Activated naive CD4-positive, alpha-beta T cell treated with anti-CD3 and anti-CD28 coated beads, Interleukin-2, amount 50 U/mL, for 24 hours (primary cell): Measurements from ENCODE around the gene GRIA4.
A peak's percentile ranks its signal among the peaks of the same experiment; 100 is the strongest.

ENCODE experiments used
- H3K27ac Mint-ChIP-seq: one replicate; pipeline ENCODE4 v1.8.0; 2021; ENCODE audit warnings: mild to moderate bottlenecking, mixed read lengths
- H3K27me3 Mint-ChIP-seq: one replicate; pipeline ENCODE4 v1.8.0; 2021; ENCODE audit warnings: mixed read lengths
- H3K36me3 Mint-ChIP-seq: one replicate; pipeline ENCODE4 v1.8.0; 2021; ENCODE audit warnings: mixed read lengths
- H3K4me1 Mint-ChIP-seq: one replicate; pipeline ENCODE4 v1.8.0; 2021; ENCODE audit warnings: mixed read lengths
- H3K4me3 Mint-ChIP-seq: one replicate; pipeline ENCODE4 v1.8.0; 2021; ENCODE audit warnings: mild to moderate bottlenecking, mixed read lengths
- H3K9me3 Mint-ChIP-seq: one replicate; pipeline ENCODE4 v1.8.0; 2021; ENCODE audit warnings: mixed read lengths

Gene GRIA4

GRCh38 chr11:105613183-105613582, 3.3 kb downstream of the GRIA4 start:
- H3K36me3 Mint-ChIP-seq = no peaks in the 10 kb centered on the region
- no peak overlapping the region for H3K4me3 Mint-ChIP-seq
- peaks cover 29% of the 10 kb centered on the region for H3K27me3 Mint-ChIP-seq
- no peaks in the 10 kb centered on the region for H3K9me3 Mint-ChIP-seq
- H3K4me1 Mint-ChIP-seq = peaks cover 20% of the 10 kb centered on the region
- no peak overlapping the region for H3K27ac Mint-ChIP-seq

DNA sequence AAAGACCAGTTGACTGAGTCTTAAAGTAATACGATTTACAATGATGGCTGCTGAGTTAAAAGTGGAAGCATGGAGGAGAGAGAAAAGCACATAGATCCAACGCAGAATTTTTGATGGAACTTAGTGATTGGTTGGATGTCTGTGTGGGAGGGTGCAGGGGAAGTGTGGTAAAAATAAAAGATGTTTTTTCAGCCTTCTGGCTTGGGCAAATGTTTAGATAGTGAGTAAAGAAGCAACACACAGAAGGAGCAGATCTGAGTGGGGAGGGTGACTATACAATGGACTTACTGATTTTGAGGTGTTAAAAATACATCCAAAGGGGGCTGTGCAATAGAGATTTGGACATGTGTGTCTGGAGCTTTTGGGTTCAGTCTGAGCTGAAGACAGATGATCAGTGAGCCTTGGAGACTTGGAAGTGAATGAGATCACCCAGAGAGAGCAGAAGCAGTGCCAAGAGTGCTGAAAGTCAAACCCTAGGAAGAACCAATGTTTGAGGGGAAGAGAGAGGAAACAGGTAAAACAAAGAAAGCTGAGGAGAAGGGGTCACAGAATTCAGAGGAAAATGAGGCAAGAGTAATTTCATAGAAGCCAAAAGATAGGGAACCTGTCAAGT, 8.6 kb downstream of the GRIA4 start:
- Mint-ChIP-seq H3K4me1 (no peaks in the 10 kb centered on the region), H3K9me3 (no peaks in the 10 kb centered on the region), H3K4me3 (no peak overlapping the region), H3K27ac (no peak overlapping the region), H3K27me3 (peaks cover 1% of the 10 kb centered on the region), H3K36me3 (no peaks in the 10 kb centered on the region)

DNA sequence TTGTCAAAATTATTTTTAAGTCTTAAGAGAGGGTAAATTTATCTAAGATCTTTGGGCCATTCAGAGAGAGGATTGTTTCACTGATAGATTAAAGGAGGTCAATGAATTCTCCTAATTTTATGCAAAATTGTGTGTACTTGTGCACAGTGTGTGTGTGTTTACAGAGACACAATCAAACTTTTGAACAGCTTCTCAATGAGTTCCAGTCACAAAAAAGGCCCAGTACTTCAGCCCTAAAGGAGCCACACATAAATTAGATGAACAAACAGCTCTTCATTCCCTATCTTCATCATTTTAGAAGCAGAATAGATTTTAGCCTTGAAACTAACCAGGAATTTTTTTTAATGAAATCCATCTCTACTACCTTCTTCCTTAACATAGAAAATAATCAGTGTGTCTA, 9.7 kb downstream of the GRIA4 start:
- no peaks in the 10 kb centered on the region for H3K4me1 Mint-ChIP-seq
- no peaks in the 10 kb centered on the region for H3K36me3 Mint-ChIP-seq
- no peaks in the 10 kb centered on the region for H3K9me3 Mint-ChIP-seq
- H3K27me3 Mint-ChIP-seq = peaks cover 4% of the 10 kb centered on the region
- H3K27ac Mint-ChIP-seq = no peak overlapping the region
- H3K4me3 Mint-ChIP-seq = no peak overlapping the region

DNA sequence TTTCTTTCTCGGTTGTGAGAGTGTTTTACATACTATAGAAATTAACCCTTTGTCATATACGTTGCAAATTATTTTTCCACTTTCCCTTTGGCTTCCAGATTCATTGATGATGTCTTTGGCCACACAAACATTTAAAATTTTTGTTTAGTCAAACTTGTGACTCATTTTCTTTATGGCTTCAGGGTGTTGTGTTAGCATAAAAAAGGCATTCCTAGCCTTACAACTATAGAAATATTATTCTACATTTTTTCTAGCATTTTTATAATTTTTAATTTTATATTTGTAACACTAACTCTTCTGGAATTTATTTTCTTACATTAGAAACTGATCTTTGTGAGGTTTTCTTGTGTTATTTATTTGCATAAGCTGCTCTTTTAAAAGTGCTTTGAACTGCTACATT, 12.1 kb downstream of the GRIA4 start:
- Mint-ChIP-seq H3K27me3 (peaks cover 4% of the 10 kb centered on the region), H3K36me3 (no peaks in the 10 kb centered on the region), H3K4me3 (no peak overlapping the region), H3K27ac (no peak overlapping the region), H3K4me1 (no peaks in the 10 kb centered on the region), H3K9me3 (no peaks in the 10 kb centered on the region)

DNA sequence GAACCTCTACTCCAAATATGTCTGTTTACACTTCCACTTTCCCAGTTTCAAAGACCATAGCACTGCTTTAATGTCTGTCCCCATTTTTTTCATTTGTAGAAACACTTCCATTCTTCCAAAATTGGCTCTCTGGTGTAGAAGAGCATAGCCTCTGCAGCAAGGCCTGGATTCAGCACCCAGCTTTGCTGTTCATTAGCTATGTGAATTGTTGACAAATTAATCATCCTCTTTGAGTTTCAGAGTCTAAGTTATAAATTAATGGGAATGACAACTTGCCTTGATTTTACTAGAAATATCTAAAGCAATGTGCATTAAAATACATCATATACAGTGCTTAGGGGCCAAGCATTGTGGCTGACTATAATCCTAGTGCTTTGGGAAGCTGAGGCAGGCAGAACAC, 22.4 kb downstream of the GRIA4 start:
- Mint-ChIP-seq H3K27ac (no peak overlapping the region), H3K36me3 (no peaks in the 10 kb centered on the region), H3K9me3 (no peaks in the 10 kb centered on the region), H3K4me3 (no peak overlapping the region), H3K4me1 (no peaks in the 10 kb centered on the region), H3K27me3 (peaks cover 3% of the 10 kb centered on the region)

DNA sequence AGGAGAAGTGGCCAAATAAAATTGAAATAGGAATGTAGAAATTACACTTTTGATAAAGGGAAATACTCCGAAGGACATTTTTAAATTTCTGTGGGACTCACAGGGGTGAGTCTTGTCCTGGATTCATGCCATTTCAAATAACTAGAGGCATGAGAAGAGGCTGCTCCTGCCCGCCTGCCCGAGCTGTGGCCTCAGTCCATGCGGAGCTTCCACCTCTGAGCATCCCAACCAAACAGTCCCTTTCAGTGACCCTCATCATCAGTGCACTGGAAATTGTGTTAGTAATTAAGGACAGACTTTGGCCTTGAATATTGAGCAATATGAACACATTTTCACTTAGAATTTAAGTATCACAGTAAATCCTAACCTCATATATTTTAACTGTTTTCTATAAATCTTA, 25.6 kb downstream of the GRIA4 start:
- H3K27me3 Mint-ChIP-seq = peaks cover 3% of the 10 kb centered on the region
- H3K27ac Mint-ChIP-seq = no peak overlapping the region
- H3K4me1 Mint-ChIP-seq = no peaks in the 10 kb centered on the region
- H3K4me3 Mint-ChIP-seq = no peak overlapping the region
- no peaks in the 10 kb centered on the region for H3K36me3 Mint-ChIP-seq
- H3K9me3 Mint-ChIP-seq = no peaks in the 10 kb centered on the region

DNA sequence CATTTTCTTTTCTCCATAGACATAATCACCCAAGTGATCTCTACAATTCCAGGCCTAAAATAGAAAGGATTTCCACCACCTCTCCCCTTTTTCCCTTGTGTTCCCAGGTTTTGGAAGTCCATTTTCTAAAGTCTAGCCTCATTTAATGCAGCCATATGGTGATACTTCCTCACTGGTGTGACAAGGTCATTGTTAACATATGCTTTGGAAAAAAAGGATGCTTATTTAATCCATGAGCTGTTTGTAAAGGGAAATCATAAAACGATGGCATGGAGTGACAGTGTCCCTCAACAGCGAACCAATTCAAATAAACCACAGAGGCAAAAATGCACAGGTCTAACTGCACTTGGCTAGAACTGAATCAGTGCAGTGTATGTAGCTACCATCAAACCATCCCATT, 26.6 kb downstream of the GRIA4 start:
- Mint-ChIP-seq H3K36me3 (no peaks in the 10 kb centered on the region), H3K9me3 (no peaks in the 10 kb centered on the region), H3K4me3 (no peak overlapping the region), H3K27me3 (no peaks in the 10 kb centered on the region), H3K27ac (no peak overlapping the region), H3K4me1 (no peaks in the 10 kb centered on the region)

DNA sequence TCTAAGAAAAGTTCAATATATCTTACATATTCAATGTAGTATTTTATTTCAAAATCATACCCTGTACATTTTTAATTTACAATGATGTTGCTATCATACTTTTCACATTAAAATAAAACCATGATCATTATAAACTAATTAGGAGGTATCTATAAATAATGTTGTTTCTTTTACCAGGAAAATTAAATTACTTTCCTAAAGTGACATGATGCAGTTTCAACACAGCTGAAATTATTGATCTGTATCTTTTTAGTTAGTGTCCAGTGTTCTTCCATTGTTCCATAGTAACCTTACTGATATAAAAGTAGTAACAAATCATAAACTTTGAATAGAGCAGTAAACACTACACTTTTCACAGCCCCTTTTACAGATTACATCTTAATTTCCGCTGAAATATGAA, 29.7 kb downstream of the GRIA4 start:
- H3K36me3 Mint-ChIP-seq = no peaks in the 10 kb centered on the region
- no peaks in the 10 kb centered on the region for H3K4me1 Mint-ChIP-seq
- H3K4me3 Mint-ChIP-seq = no peak overlapping the region
- peaks cover 5% of the 10 kb centered on the region for H3K9me3 Mint-ChIP-seq
- no peaks in the 10 kb centered on the region for H3K27me3 Mint-ChIP-seq
- H3K27ac Mint-ChIP-seq = no peak overlapping the region

- H3K36me3 Mint-ChIP-seq = no peaks in the 10 kb centered on the region
- H3K4me3 Mint-ChIP-seq = no peak overlapping the region
- peaks cover 5% of the 10 kb centered on the region for H3K9me3 Mint-ChIP-seq
- H3K27me3 Mint-ChIP-seq = no peaks in the 10 kb centered on the region
- H3K27ac Mint-ChIP-seq = no peak overlapping the region
- no peaks in the 10 kb centered on the region for H3K4me1 Mint-ChIP-seq
Measured at GRCh38 chr11:105641433-105641832, 31.6 kb downstream of the GRIA4 start.

- Mint-ChIP-seq H3K4me3 (no peak overlapping the region), H3K36me3 (no peaks in the 10 kb centered on the region), H3K4me1 (no peaks in the 10 kb centered on the region), H3K27me3 (no peaks in the 10 kb centered on the region), H3K27ac (no peak overlapping the region), H3K9me3 (peaks cover 5% of the 10 kb centered on the region)
Measured at GRCh38 chr11:105642870-105643269, 33.0 kb downstream of the GRIA4 start.

DNA sequence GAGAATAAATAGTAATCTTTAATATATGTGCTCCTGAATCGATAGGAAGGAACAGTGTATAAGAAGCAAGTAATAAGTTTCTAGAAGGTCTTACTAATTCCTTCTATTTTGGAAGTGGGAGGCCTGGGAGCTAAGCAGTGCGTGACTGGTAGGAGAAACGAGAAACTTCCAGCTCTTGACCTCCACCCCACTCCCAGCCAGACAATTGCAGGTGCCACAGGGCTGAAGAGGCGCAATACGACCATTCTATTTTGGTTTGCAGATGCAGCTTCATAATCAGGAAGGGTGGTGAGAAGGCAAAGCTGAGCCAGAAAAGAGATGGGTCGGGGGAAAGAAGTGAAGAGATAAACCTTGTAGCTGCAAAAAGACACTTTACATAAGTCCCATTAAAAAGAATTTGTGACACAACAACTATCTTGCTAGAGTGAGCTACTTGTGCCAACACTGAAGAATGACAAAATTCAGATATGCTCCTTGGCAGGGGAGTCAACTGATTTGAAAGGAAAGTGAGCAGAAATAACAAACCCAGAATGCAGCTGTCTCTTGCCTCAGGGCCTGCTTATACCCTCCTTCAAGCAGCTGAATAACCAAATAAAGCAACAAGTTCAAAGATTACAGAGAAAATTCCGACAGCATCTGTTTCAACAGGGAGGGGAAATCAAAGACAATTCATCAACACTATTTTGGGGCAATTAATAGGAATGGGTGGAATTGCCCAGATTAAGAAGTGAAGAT, 35.1 kb downstream of the GRIA4 start:
- no peak overlapping the region for H3K4me3 Mint-ChIP-seq
- no peaks in the 10 kb centered on the region for H3K36me3 Mint-ChIP-seq
- no peaks in the 10 kb centered on the region for H3K4me1 Mint-ChIP-seq
- H3K27me3 Mint-ChIP-seq = no peaks in the 10 kb centered on the region
- H3K27ac Mint-ChIP-seq = peak overlapping the region; percentile 36
- H3K9me3 Mint-ChIP-seq = peaks cover 5% of the 10 kb centered on the region

- Mint-ChIP-seq H3K4me1 (no peaks in the 10 kb centered on the region), H3K9me3 (peaks cover under 1% of the 10 kb centered on the region), H3K27me3 (no peaks in the 10 kb centered on the region), H3K4me3 (no peak overlapping the region), H3K27ac (no peak overlapping the region), H3K36me3 (no peaks in the 10 kb centered on the region)
Measured at GRCh38 chr11:105647780-105648179, 37.9 kb downstream of the GRIA4 start.

- H3K27ac Mint-ChIP-seq = no peak overlapping the region
- H3K4me1 Mint-ChIP-seq = no peaks in the 10 kb centered on the region
- no peaks in the 10 kb centered on the region for H3K27me3 Mint-ChIP-seq
- H3K4me3 Mint-ChIP-seq = no peak overlapping the region
- no peaks in the 10 kb centered on the region for H3K36me3 Mint-ChIP-seq
- no peaks in the 10 kb centered on the region for H3K9me3 Mint-ChIP-seq
Measured at GRCh38 chr11:105648762-105649161, 38.9 kb downstream of the GRIA4 start.

DNA sequence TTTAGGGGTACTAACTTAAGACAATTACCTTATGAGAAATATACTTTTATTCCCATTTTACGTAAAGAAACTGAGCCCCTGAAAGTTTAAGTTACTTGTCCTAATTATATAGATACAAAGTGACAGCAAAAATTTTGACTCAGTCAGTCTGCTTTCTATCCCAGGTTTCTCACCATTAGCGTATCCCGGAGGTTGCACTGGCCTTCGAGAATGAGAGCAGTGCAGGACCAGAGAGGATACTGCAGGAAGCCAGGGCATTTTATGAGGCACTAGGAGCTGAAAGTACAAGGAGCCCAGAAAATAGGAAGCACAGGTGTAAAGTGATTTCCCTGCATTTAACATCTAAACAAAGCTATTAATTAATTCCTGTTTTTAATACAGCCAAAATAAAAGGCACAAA, 55.4 kb downstream of the GRIA4 start:
- Mint-ChIP-seq H3K4me3 (no peak overlapping the region), H3K27ac (no peak overlapping the region), H3K9me3 (no peaks in the 10 kb centered on the region)

GRCh38 chr11:105667441-105667840, 57.6 kb downstream of the GRIA4 start:
- no peak overlapping the region for H3K4me3 Mint-ChIP-seq
- H3K27me3 Mint-ChIP-seq = no peaks in the 10 kb centered on the region
- no peaks in the 10 kb centered on the region for H3K4me1 Mint-ChIP-seq
- no peaks in the 10 kb centered on the region for H3K36me3 Mint-ChIP-seq
- no peaks in the 10 kb centered on the region for H3K9me3 Mint-ChIP-seq
- no peak overlapping the region for H3K27ac Mint-ChIP-seq

More for the DNA sequence above, 55.4 kb downstream of the GRIA4 start:
- H3K4me1 Mint-ChIP-seq = no peaks in the 10 kb centered on the region
- no peaks in the 10 kb centered on the region for H3K36me3 Mint-ChIP-seq
- no peaks in the 10 kb centered on the region for H3K27me3 Mint-ChIP-seq

GRCh38 chr11:105670811-105671210, 60.9 kb downstream of the GRIA4 start:
- no peak overlapping the region for H3K4me3 Mint-ChIP-seq
- H3K27me3 Mint-ChIP-seq = no peaks in the 10 kb centered on the region
- no peaks in the 10 kb centered on the region for H3K36me3 Mint-ChIP-seq
- no peaks in the 10 kb centered on the region for H3K4me1 Mint-ChIP-seq
- no peak overlapping the region for H3K27ac Mint-ChIP-seq
- peaks cover 7% of the 10 kb centered on the region for H3K9me3 Mint-ChIP-seq

- peaks cover 7% of the 10 kb centered on the region for H3K9me3 Mint-ChIP-seq
- H3K27me3 Mint-ChIP-seq = no peaks in the 10 kb centered on the region
- H3K4me3 Mint-ChIP-seq = no peak overlapping the region
- no peak overlapping the region for H3K27ac Mint-ChIP-seq
- no peaks in the 10 kb centered on the region for H3K4me1 Mint-ChIP-seq
- no peaks in the 10 kb centered on the region for H3K36me3 Mint-ChIP-seq
Measured at GRCh38 chr11:105673089-105673488, 63.2 kb downstream of the GRIA4 start.
